ENCODE results near the gene CELF1. TPM values are rescaled to one million over a fixed set of nuclear protein-coding genes. Genes with fewer than 3 reads are reported as not detected.

Gene CELF1
- total RNA-seq, 1 donor from 2014 or later, result 106 TPM

GRCh38 chr11:47488674-47489394, 64.1 kb downstream of the CELF1 start:
- no peak for DNase-seq (ENCODE audit: extremely low read depth, low read depth, low spot score)

GRCh38 chr11:47488111-47488510, 64.8 kb downstream of the CELF1 start:
- no peak for DNase-seq (ENCODE audit: extremely low read depth, low read depth, low spot score)

- no peak for DNase-seq (ENCODE audit: extremely low read depth, low read depth, low spot score)
Observed at GRCh38 chr11:47487421-47487820, 65.5 kb downstream of the CELF1 start.

- DNase-seq (ENCODE audit: extremely low read depth, low read depth, low spot score), result no peak
Observed at GRCh38 chr11:47485107-47485506, 67.8 kb downstream of the CELF1 start.

GRCh38 chr11:47483457-47483856, 69.5 kb downstream of the CELF1 start:
- no peak for DNase-seq (ENCODE audit: extremely low read depth, low read depth, low spot score)

GRCh38 chr11:47480762-47481161, 72.2 kb downstream of the CELF1 start:
- DNase-seq (ENCODE audit: extremely low read depth, low read depth, low spot score), result no peak

- no peak for DNase-seq (ENCODE audit: extremely low read depth, low read depth, low spot score)
Observed at GRCh38 chr11:47478651-47479329, 74.1 kb downstream of the CELF1 start.

- no peak for DNase-seq (ENCODE audit: extremely low read depth, low read depth, low spot score)
Observed at GRCh38 chr11:47477753-47478152, 75.2 kb downstream of the CELF1 start.

GRCh38 chr11:47477323-47477722, 75.6 kb downstream of the CELF1 start:
- no peak for DNase-seq (ENCODE audit: extremely low read depth, low read depth, low spot score)

- no peak for DNase-seq (ENCODE audit: extremely low read depth, low read depth, low spot score)
Observed at GRCh38 chr11:47470671-47471070, 82.3 kb downstream of the CELF1 start.

GRCh38 chr11:47469361-47470179, 83.4 kb downstream of the CELF1 start:
- DNase-seq (ENCODE audit: extremely low read depth, low read depth, low spot score), result no peak

- no peak for DNase-seq (ENCODE audit: extremely low read depth, low read depth, low spot score)
Observed at GRCh38 chr11:47468598-47469214, 84.2 kb downstream of the CELF1 start.

- no peak for DNase-seq (ENCODE audit: extremely low read depth, low read depth, low spot score)
Observed at GRCh38 chr11:47467357-47467756, 85.6 kb downstream of the CELF1 start.

GRCh38 chr11:47466701-47467250, 86.2 kb downstream of the CELF1 start:
- DNase-seq (ENCODE audit: extremely low read depth, low read depth, low spot score), result no peak

- peak; percentile 22 for DNase-seq (ENCODE audit: extremely low read depth, low read depth, low spot score)
Observed at GRCh38 chr11:47466201-47466600, 86.7 kb downstream of the CELF1 start.

- no peak for DNase-seq (ENCODE audit: extremely low read depth, low read depth, low spot score)
Observed at GRCh38 chr11:47464483-47464882, 88.4 kb downstream of the CELF1 start.

GRCh38 chr11:47461876-47462275, 91.1 kb downstream of the CELF1 start:
- no peak for DNase-seq (ENCODE audit: extremely low read depth, low read depth, low spot score)

- no peak for DNase-seq (ENCODE audit: extremely low read depth, low read depth, low spot score)
Observed at GRCh38 chr11:47460571-47461235, 92.2 kb downstream of the CELF1 start.

- DNase-seq (ENCODE audit: extremely low read depth, low read depth, low spot score), result peak; percentile 54
Observed at GRCh38 chr11:47454258-47454671, 98.7 kb downstream of the CELF1 start.

GRCh38 chr11:47453365-47453764, 99.6 kb downstream of the CELF1 start:
- no peak for DNase-seq (ENCODE audit: extremely low read depth, low read depth, low spot score)

All from glomerular endothelial cell (primary cell).